GM12878 (cell line): ENCODE results near the gene GINS2. TPM values are rescaled to one million over a fixed set of nuclear protein-coding genes. Genes with fewer than 3 reads are reported as not detected.

Experiments used
- ATAC-seq: fragments of 200-7000 bp; cut with Tn5 transposase; 3 replicates; pipeline ENCODE4 v1.9.1; 2020; ENCODE audit warnings: mild to moderate bottlenecking, moderate library complexity
- BruUV-seq: library from RNA; stranded (reverse); fragments of 400-500 nt; replicated peaks from 2 replicates; lab custom pipeline; 2021; lab: Mats Ljungman, UMichigan
- CTCF ChIA-PET: fragments of 300-600 bp; sonication (Branson Sonifier 250); formaldehyde crosslinking; extraction: SDS; loops from one replicate; lab custom pipeline; 2021; ENCODE audit warnings: inconsistent platforms; lab: Yijun Ruan, JAX
- POLR2A ChIA-PET: fragments of 350-600 bp; formaldehyde crosslinking; extraction: SDS; loops from one replicate; lab custom pipeline; 2021; ENCODE audit warnings: inconsistent platforms; lab: Charles Lee
- RAD21 ChIA-PET: fragments of 300-600 bp; sonication (Branson Sonifier 250); formaldehyde crosslinking; loops from one replicate; lab custom pipeline; 2023; ENCODE audit warnings: antibody characterized with exemption; ENCODE audit not compliant: unreplicated experiment; lab: Charles Lee
- SMC1A ChIA-PET: fragments of 300-600 bp; sonication (Branson Sonifier 250); formaldehyde crosslinking; loops from one replicate; lab custom pipeline; 2023; ENCODE audit not compliant: unreplicated experiment, uncharacterized antibody; lab: Charles Lee
- DNase-seq: peaks from one replicate; pipeline ENCODE4 v3.0.0-alpha.2; 2011; ENCODE audit warnings: low read depth, low spot score
- FAIRE-seq: peaks from 3 replicates; lab custom pipeline; 2011; peaks lifted over from hg19 to GRCh38; lab: Jason Lieb, UNC
- H2AFZ ChIP-seq: 2 replicates; pipeline ENCODE4 v1.6.0; 2011; ENCODE audit warnings: low read depth, low read length, control low read depth; ENCODE audit not compliant: control insufficient read depth
- H3K27ac ChIP-seq: 2 replicates; pipeline ENCODE4 v1.5.1; 2011; ENCODE audit warnings: control low read depth; ENCODE audit not compliant: control insufficient read depth, insufficient read depth
- H3K27me3 ChIP-seq, 2 experiments: replicated peaks in 1 of 2; 2 replicates each; pipeline versions ENCODE4 v1.6.0 to v1.6.1; 2011; ENCODE audit warnings: low read length in 1 of 2; ENCODE audit not compliant: control insufficient read depth in 2 of 2, insufficient read depth in 2 of 2
- H3K36me3 ChIP-seq, 2 experiments: 2 replicates each; pipeline ENCODE4 v1.5.1; 2011; ENCODE audit warnings: low read length in 1 of 2; ENCODE audit not compliant: control insufficient read depth in 2 of 2, insufficient read depth in 2 of 2
- H3K4me1 ChIP-seq: 2 replicates; pipeline ENCODE4 v1.6.1; 2011; ENCODE audit warnings: mild to moderate bottlenecking, low read length, moderate library complexity, mixed read lengths; ENCODE audit not compliant: control insufficient read depth, insufficient read depth
- H3K4me2 ChIP-seq: 2 replicates; pipeline ENCODE4 v1.6.0; 2011; ENCODE audit warnings: control low read depth; ENCODE audit not compliant: control insufficient read depth, insufficient read depth
- H3K4me3 ChIP-seq: fragments of 200-600 bp; sonication (generic); 2 replicates; pipeline ENCODE4 v1.5.1; 2016
- H3K79me2 ChIP-seq: 2 replicates; pipeline ENCODE4 v1.6.0; 2011; ENCODE audit warnings: low read length; ENCODE audit not compliant: control insufficient read depth, insufficient read depth
- H3K9ac ChIP-seq: 2 replicates; pipeline ENCODE4 v1.8.0; 2011; ENCODE audit warnings: low read length, control low read depth, mixed read lengths; ENCODE audit not compliant: control insufficient read depth, insufficient read depth
- H3K9me3 ChIP-seq: replicated peaks from 3 replicates; pipeline ENCODE4 v1.5.1; 2011; ENCODE audit warnings: mild to moderate bottlenecking, low read length; ENCODE audit not compliant: control insufficient read depth, insufficient read depth
- H4K20me1 ChIP-seq: 2 replicates; pipeline ENCODE4 v1.6.0; 2011; ENCODE audit not compliant: control insufficient read depth, insufficient read depth
- CBFB ChIP-seq: IDR thresholded peaks from 2 replicates; pipeline ENCODE4 v1.6.1; 2016; ENCODE audit warnings: antibody characterized with exemption, low read depth
- CHD1 ChIP-seq: IDR thresholded peaks from 2 replicates; pipeline ENCODE4 v1.6.1; 2012; ENCODE audit warnings: low read depth, low read length, improper control_type of control experiment
- E2F4 ChIP-seq: IDR thresholded peaks from 2 replicates; pipeline ENCODE4 v1.6.1; 2012; ENCODE audit warnings: low read depth, low read length, improper control_type of control experiment
- E4F1 ChIP-seq: fragments of 450-650 bp; IDR thresholded peaks from 2 replicates; pipeline ENCODE4 v1.6.1; 2018; ENCODE audit warnings: borderline replicate concordance, mild to moderate bottlenecking; ENCODE audit not compliant: partially characterized antibody
- ETV6 ChIP-seq, 2 experiments: fragments of 450-650 bp in 1 of 2; IDR thresholded peaks in 1 of 2; conservative IDR thresholded peaks in 1 of 2; 2 replicates each; pipeline ENCODE4 v1.6.1; 2014; ENCODE audit warnings: antibody characterized with exemption in 1 of 2, borderline replicate concordance in 1 of 2, low read depth in 1 of 2, mild to moderate bottlenecking in 1 of 2, moderate library complexity in 1 of 2
- IKZF1 ChIP-seq: fragments of 450-650 bp; conservative IDR thresholded peaks from 2 replicates; pipeline ENCODE4 v1.6.1; 2017; ENCODE audit warnings: antibody characterized with exemption, mild to moderate bottlenecking
- MEF2A ChIP-seq: IDR thresholded peaks from 2 replicates; pipeline ENCODE4 v1.6.1; 2011; ENCODE audit warnings: low read depth, mild to moderate bottlenecking, low read length, moderate library complexity; ENCODE audit not compliant: insufficient read depth
- MTA2 ChIP-seq: fragments of 450-650 bp; IDR thresholded peaks from 2 replicates; pipeline ENCODE4 v1.6.1; 2016; ENCODE audit warnings: low read depth, mild to moderate bottlenecking, moderate library complexity
- MYB ChIP-seq: fragments of 150-350 bp; IDR thresholded peaks from 2 replicates; pipeline ENCODE4 v1.6.1; 2014; ENCODE audit warnings: mild to moderate bottlenecking, low read depth, low read length, borderline replicate concordance
- NBN ChIP-seq: fragments of 450-650 bp; IDR thresholded peaks from 2 replicates; pipeline ENCODE4 v1.6.1; 2016
- NRF1 ChIP-seq: conservative IDR thresholded peaks from 2 replicates; pipeline ENCODE4 v1.6.1; 2011; ENCODE audit warnings: mild to moderate bottlenecking, low read depth, low read length, improper control_type of control experiment
- RUNX3 ChIP-seq: IDR thresholded peaks from 2 replicates; pipeline ENCODE4 v1.6.1; 2012; ENCODE audit warnings: low read length, inconsistent platforms
- SKIL ChIP-seq: fragments of 450-650 bp; IDR thresholded peaks from 2 replicates; pipeline ENCODE4 v1.6.1; 2017; ENCODE audit warnings: mild to moderate bottlenecking, low read depth, inconsistent platforms; ENCODE audit not compliant: poor library complexity, severe bottlenecking
- SPI1 ChIP-seq: IDR thresholded peaks from 2 replicates; pipeline ENCODE4 v1.6.1; 2011; ENCODE audit warnings: low read depth, mild to moderate bottlenecking, low read length, moderate library complexity, borderline replicate concordance; ENCODE audit not compliant: insufficient read depth
- TAF1 ChIP-seq: IDR thresholded peaks from 2 replicates; pipeline ENCODE4 v1.6.1; 2011; ENCODE audit warnings: mild to moderate bottlenecking, low read depth, low read length, borderline replicate concordance
- YBX1 ChIP-seq: fragments of 450-650 bp; IDR thresholded peaks from 2 replicates; pipeline ENCODE4 v1.6.1; 2016; ENCODE audit warnings: antibody characterized with exemption
- WGBS: methylation state at CpG from one replicate; pipeline ENCODE4 v1.1.6; 2016; ENCODE audit warnings: low lambda C conversion rate; ENCODE audit not compliant: insufficient replicate concordance, insufficient coverage; ENCODE audit errors: missing lambda C conversion rate; 5-methylcytosine and 5-hydroxymethylcytosine counted together
- in situ Hi-C: fragments of 300-500 bp; cut with MboI; formaldehyde crosslinking; loops from 9 replicates; pipeline ENCODE4 v1.14.3; 2018; ENCODE audit warnings: mixed read lengths
- intact Hi-C: fragments of 100-400 bp; cut with micrococcal nuclease; formaldehyde crosslinking; loops from one replicate; pipeline ENCODE4 v1.14.2; 2022; ENCODE audit not compliant: unreplicated experiment
- polyA plus RNA-seq, 11 experiments: library from polyadenylated mRNA; depleted of rRNA in 4 of 11; unstranded in 6 of 11; stranded (reverse) in 5 of 11; fragments of >200 nt; fragmentation: Nextera tagmentation in 4 of 11; fragmentation: Illumina TruSeq in 1 of 11; extraction: Ambion mirVana in 4 of 11; extraction: Trizol in 1 of 11; gene quantifications; 1 replicate in 1 of 11; 2 replicates in 10 of 11; pipeline versions ENCODE4 v1.2.1 to v1.2.3, GENCODE V29; 2011 to 2016; ENCODE audit warnings: inconsistent platforms in 2 of 11, missing spikeins in 2 of 11, low read depth in 1 of 11
- total RNA-seq, 4 experiments: library from RNA; depleted of rRNA in 3 of 4; stranded (reverse); fragments of >200 nt in 3 of 4; fragmentation: Illumina TruSeq in 1 of 4; extraction: Trizol in 1 of 4; gene quantifications; 2 replicates each; pipeline versions ENCODE4 v1.2.1 to v1.2.3, GENCODE V29; 2013 to 2021

GINS2 gene
- total and polyA plus RNA-seq, 10 of the 15 experiments (the other 5 are each of a cell fraction or from before 2014, with no cell fraction given) = 42.7 to 90.8 (median 57.0) TPM

- POLR2A ChIA-PET = interaction anchor here (0.6 kb wide), 1 partner anchor 752 kb away, joined by 5 read pairs; no protein-coding TSS in a partner anchor
- Histone ChIP-seq H3K9me3 (no peaks in the 10 kb centered on the region; the same call in 2 of the 3 replicates), H3K27me3 (no peaks in the 10 kb centered on the region; a peak in 2 of 4 replicates), H4K20me1 (no peaks in the 10 kb centered on the region; the same call in 1 of the 2 replicates), H3K4me3 (no peak overlapping the region)
- WGBS = 100% methylated on average over 5 of the region's 5 CpGs
- no peak for TF ChIP-seq SPI1
- TF ChIP-seq MYB = no peak
- no peak for TF ChIP-seq NRF1
- TF ChIP-seq SKIL = no peak
- TF ChIP-seq ETV6 (conservative IDR thresholded peaks at IDR 0.05 in 1 of 2, IDR thresholded peaks at IDR 0.05 in 1 of 2; ENCODE audit: borderline replicate concordance in 1 of 2, low read depth in 1 of 2) = no peak
- no peak for TF ChIP-seq RUNX3
- TF ChIP-seq E2F4 = no peak
- TF ChIP-seq CBFB = no peak
- TF ChIP-seq MEF2A = no peak
- TF ChIP-seq E4F1 = no peak
- TF ChIP-seq YBX1 = no peak
- TF ChIP-seq TAF1 = no peak
- TF ChIP-seq CHD1 = no peak
- TF ChIP-seq NBN = no peak
- no peak for TF ChIP-seq IKZF1
- no peak for TF ChIP-seq MTA2
- TF ChIP-seq, all 136 proteins: peak for 0
- Histone ChIP-seq H3K4me1 (peaks cover 5% of the 10 kb centered on the region; the same call in 1 of the 2 replicates), H3K4me2 (no peak overlapping the region), H3K9ac (no peak overlapping the region), H3K79me2 (no peaks in the 10 kb centered on the region), H2AFZ (no peak overlapping the region), H3K36me3 (no peaks in the 10 kb centered on the region), H3K27ac (no peak overlapping the region)
- in situ Hi-C loops (no loop called here), intact Hi-C loops (no loop called here)
- RAD21 ChIA-PET = interaction anchor here (0.5 kb wide), 1 partner anchor 431 kb away, joined by 3 read pairs; no protein-coding TSS in a partner anchor
- ATAC-seq (no peak), DNase-seq (no peak), FAIRE-seq (no peak)
- CTCF ChIA-PET = interaction anchor here (1.0 kb wide), 1 partner anchor 11 kb away, joined by 3 read pairs; no protein-coding TSS in a partner anchor
- no TSS peak for BruUV-seq
- SMC1A ChIA-PET = no interaction called here
Measured at GRCh38 chr16:85730186-85730465, 41.4 kb upstream of the GINS2 start.
